GM19240 (cell line): ENCODE data around the gene NEK6.

Source experiments
- DNase-seq: peaks from one replicate; pipeline ENCODE4 v3.0.0; 2011; ENCODE audit warnings: low spot score; ENCODE audit not compliant: insufficient read length

Gene NEK6

GRCh38 chr9:124353166-124353768 is 95.5 kb downstream of the NEK6 start:
- DNase-seq = no peak

- no peak for DNase-seq
These were observed 96.1 kb downstream of the NEK6 start for GRCh38 chr9:124353811-124354274.

GRCh38 chr9:124354346-124355038 is 96.7 kb downstream of the NEK6 start:
- DNase-seq = no peak

GRCh38 chr9:124355039-124355940 is 97.5 kb downstream of the NEK6 start:
- DNase-seq = no peak

GRCh38 chr9:124355941-124356744 is 98.4 kb downstream of the NEK6 start:
- DNase-seq = no peak

- no peak for DNase-seq
These were observed 99.1 kb downstream of the NEK6 start for GRCh38 chr9:124356745-124357390.

- DNase-seq = no peak
These were observed 100.1 kb downstream of the NEK6 start for GRCh38 chr9:124357721-124358361.

GRCh38 chr9:124358631-124359030 is 100.9 kb downstream of the NEK6 start:
- no peak for DNase-seq

- DNase-seq = no peak
These were observed 101.7 kb downstream of the NEK6 start for GRCh38 chr9:124359426-124359825.

- no peak for DNase-seq
These were observed 102.3 kb downstream of the NEK6 start for GRCh38 chr9:124359855-124360678.

- DNase-seq = no peak
These were observed 103.4 kb downstream of the NEK6 start for GRCh38 chr9:124361128-124361527.

GRCh38 chr9:124363326-124364096 is 105.8 kb downstream of the NEK6 start:
- DNase-seq = no peak

- no peak for DNase-seq
These were observed 106.4 kb downstream of the NEK6 start for GRCh38 chr9:124364141-124364540.

- DNase-seq = no peak
These were observed 107.3 kb downstream of the NEK6 start for GRCh38 chr9:124365036-124365435.

- no peak for DNase-seq
These were observed 108.9 kb downstream of the NEK6 start for GRCh38 chr9:124366476-124367220.

- no peak for DNase-seq
These were observed 110.9 kb downstream of the NEK6 start for GRCh38 chr9:124368692-124369091.

GRCh38 chr9:124369231-124369797 is 111.6 kb downstream of the NEK6 start:
- DNase-seq = no peak
